SK-N-DZ (cell line): ENCODE data around the gene SLC20A1.
A peak's percentile ranks its signal among the peaks of the same experiment; 100 is the strongest.
"Not testable (repeated sequence)": the region's sequence is repeated elsewhere in the genome, so short reads cannot be mapped to it uniquely, and the experiment has no call there.

Experiments
- DNase-seq: peaks from one replicate; pipeline ENCODE4 v3.0.0-alpha.2; 2015; ENCODE audit warnings: low spot score

The SLC20A1 gene

GRCh38 chr2:112682101-112682500 lies 36.4 kb downstream of the SLC20A1 start:
- no peak for DNase-seq

GRCh38 chr2:112683550-112684414 lies 38.0 kb downstream of the SLC20A1 start:
- peak; percentile 29 for DNase-seq

- DNase-seq = no peak
These were observed 38.7 kb downstream of the SLC20A1 start for GRCh38 chr2:112684415-112684775.

DNA sequence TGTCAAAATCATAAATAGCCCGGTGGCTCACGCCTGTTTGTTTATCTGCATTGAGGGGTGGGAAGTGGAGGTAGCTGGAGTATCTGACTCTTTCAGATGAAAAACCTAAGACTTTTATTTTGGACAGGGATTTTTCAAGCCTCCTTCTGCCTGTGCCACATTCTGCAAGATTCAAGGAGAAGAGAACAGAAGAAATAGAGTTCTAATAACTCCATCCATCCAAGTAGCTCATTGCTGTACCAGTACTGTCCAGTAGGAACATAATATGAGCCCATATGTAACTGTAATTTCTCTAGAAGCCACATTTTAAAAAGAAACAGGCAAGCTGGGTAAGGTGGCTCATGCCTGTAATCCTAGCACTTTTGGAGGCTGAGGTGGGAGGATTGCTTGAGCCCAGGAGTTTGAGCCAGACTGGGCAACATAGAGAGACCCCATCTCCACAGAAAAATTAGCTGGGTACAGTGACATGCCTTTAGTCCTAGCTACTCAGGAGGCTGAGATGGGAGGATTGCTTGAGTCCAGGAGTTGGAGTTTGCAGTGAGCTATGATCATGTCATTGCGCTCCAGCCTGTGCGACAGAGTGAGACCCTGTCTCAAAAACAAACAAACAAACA lies 39.6 kb downstream of the SLC20A1 start:
- no peak for DNase-seq

- no peak for DNase-seq
These were observed 40.8 kb downstream of the SLC20A1 start for GRCh38 chr2:112686348-112687217.

- no peak for DNase-seq
These were observed 41.8 kb downstream of the SLC20A1 start for GRCh38 chr2:112687522-112687921.

DNA sequence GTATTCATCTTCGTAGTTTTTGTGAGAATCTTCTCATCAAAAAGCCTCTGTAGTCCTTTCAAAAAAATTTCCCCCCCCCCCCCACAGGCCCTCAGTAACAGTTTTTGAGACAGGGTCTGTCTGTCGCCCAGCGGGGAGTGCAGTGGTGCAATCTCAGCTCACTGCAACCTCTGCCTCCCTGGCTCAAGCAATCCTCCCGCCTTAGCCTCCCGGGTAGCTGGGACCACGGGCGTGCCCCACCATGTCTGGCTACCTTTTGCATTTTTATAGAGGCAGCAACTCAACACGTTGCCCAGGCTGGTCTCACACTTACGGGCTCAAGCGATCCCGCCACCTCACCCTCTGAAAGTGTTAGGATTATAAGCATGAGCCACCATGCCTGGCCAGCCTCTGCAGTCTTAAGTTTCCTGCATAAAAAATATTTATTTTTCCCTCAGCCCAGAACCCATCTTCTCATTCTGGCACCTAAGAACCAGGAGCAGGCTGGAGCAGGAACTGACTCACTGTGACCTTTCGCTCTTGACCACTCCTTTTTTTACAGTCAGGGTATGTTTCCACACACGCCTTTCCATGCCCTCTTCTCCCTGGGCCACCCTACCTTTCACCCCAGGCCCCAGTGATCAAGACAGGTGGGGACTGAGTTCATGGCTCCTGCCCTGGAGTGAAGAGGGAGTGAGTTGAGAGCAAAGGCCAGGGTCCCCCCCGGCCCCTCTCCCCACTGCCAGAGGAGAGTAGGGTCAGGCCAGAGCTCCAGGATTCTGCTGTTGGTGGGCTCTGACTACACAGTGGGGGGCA lies 42.5 kb downstream of the SLC20A1 start:
- DNase-seq = no peak

DNA sequence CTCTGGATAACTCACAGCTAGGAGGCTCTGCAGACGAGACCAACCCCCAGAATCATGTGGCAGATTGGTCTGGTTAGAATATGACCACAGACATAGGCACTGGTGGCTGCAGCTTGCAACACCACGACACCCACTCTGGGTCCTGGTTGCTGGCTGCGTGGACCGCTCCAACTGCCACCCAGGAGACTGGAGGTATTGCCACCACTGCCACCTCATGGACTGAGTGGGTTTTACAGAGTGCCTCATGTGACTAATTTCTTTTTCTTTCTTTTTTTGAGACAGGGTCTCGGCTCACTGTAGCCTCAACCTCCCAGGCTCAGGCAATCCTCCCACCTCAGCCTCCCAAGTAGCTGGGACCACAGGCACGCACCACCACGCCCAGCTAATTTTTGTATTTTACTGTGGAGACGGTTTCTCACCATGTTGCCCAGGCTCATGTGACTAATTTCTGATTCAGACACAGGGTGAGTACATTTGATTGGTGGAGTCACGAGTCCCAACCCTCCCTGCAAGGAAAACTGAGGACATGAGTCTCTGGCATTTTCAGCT lies 45.2 kb downstream of the SLC20A1 start:
- DNase-seq = peak; percentile 56

GRCh38 chr2:112691881-112692281 lies 46.1 kb downstream of the SLC20A1 start:
- no peak for DNase-seq

DNA sequence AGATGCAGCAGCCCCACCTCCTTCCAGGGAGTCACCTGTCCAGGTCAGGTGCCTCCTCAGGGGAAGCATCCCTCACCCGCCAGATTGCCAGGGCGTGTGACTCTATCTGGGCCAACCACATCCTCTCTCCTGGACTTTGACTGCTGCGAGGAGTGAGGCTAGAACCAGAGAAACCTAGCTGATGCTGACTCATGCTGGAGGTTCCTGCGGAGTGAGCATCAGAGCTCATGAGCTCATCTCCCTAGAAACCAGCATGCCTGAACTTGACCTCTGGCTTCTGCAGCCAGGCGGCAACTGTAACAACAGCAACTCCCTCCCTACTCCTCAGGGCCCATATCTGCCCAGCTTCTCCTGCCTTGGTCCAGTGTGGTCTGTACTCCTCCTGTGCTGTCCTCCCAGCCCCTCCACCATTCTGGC lies 46.8 kb downstream of the SLC20A1 start:
- no peak for DNase-seq

DNA sequence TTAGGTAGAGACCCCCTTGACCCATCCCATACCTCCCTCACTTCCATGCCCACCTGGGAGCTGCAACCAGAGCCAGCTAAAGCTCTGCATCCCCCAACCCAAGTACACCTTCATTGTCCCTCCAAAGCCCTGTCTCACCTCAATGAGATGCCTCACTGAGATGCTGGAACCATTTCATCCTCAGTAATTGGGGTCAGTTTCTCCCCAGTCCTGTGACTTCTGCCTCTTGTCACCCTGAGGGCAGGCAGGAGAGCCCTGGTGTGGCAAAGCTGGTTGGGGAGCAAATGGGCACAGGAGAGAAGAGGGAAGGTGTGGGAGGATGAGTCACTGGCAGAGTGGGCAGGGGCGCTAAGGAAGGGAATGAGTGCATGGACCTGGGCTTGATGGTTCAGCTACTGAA lies 47.2 kb downstream of the SLC20A1 start:
- no peak for DNase-seq

DNA sequence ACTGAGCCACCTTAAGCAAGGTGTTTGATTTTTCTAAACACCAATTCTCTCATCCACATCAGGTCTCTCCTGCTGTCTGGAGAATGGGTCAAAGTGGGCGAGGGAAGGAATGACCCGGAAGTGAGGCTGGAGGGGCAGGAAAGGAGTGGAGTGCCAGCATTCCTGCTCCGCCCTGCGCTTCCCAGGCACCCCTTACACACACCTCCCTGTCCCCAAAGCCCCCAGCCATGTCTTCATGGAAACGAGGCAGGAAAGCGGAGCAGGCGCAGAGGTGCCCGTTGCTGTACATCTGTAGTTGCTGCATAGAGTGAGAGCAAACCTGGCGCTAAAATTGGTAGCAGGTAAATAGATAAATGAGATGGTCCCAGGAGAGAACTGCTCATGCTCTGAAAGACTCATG lies 47.9 kb downstream of the SLC20A1 start:
- DNase-seq = no peak

DNA sequence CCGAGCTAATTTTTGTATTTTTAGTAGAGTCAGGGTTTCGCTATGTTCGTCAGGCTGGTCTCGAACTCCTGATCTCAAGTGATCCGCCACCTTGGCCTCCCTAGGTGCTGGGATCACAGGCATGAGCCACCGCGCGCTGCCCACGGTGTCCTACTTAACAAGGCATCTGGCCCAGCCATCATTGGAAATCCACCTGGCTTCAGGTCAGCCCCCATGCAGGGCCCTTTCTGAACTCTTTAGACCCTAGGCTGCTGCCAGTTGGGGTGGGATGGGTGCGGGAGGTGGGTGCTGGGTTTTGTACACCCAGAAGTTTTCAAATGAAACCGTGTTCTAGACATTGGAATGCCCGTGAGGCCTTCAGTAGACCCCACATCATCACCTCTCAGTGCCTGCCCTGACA lies 48.4 kb downstream of the SLC20A1 start:
- no peak for DNase-seq

- no peak for DNase-seq
These were observed 53.2 kb downstream of the SLC20A1 start for GRCh38 chr2:112698834-112699515.

DNA sequence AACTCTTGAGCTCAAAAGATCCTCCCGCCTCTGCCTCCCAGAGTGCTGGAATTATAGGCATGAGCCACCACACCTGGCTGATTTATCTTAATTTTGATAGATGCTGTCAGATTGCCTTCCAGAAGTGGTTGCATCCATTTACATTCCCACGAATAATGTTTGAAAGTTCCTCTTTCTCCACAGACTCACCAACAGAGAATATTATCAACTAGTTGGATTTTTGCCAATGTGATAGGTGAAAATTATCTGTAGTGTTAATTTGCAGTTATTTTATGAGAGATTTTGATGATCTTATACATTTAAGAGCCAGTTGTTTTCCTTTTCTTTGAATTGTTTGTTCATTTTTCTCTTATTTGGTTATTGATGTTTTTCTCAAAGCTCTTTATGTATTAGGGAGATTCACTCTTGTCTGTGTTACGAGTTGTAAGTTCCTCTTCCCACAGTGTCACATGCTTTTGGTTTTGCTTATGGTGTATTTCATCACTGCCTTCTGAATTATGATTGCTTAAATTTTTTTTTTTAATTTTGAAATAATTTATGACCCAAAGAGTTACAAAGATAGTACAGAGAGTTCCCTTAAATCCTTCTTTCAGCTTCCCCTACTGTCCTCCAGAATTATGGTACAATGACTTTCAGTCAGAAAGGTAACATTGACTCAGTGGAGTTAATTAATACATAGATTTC lies 54.4 kb downstream of the SLC20A1 start:
- DNase-seq = no peak

DNA sequence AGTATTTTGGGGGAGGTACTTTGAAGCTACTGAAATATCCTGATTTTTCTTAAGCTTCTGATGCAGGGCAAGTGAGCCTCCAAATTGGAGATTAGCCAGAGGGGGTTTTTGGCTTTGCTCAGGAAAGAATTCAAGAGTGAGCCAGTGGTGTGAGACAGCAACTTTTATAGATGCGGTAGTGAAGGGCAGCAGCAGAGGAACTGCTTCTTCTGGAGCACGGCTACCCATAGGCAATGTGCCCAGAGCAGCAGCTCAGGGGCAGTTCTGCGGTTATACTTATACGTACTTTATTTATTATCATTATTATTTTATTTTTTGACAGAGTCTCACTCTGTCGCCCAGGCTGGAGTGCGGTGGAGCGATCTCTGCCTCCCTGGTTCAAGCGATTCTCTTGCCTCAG lies 55.3 kb downstream of the SLC20A1 start:
- DNase-seq = no peak

GRCh38 chr2:112703684-112704083 lies 57.9 kb downstream of the SLC20A1 start:
- no peak for DNase-seq

GRCh38 chr2:112705575-112705974 lies 59.8 kb downstream of the SLC20A1 start:
- no peak for DNase-seq

DNA sequence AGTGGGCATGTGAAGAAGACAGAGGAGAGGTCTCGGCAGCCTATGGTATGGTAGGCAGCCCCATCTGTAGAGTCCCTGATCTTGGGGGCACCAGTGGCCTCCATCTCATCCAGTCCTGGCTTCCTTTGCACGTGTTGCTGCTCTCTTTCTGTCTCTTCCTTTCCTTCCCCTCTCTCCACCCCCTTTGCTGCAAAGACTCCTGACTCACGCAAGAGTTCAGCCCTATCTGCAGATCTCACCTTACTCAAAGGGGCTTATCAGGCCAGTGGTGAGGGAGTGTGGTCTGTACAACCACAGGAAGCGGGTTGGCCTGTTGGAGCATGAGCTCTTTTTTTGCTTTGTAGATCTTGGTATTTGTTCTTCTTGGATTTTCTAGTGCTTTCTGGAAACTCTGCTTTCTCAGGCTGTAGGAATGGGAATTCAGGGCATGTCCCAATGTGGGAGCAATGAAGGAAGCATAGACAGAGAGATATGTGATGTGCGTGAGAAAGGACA lies 60.5 kb downstream of the SLC20A1 start:
- peak; percentile 32 for DNase-seq

DNA sequence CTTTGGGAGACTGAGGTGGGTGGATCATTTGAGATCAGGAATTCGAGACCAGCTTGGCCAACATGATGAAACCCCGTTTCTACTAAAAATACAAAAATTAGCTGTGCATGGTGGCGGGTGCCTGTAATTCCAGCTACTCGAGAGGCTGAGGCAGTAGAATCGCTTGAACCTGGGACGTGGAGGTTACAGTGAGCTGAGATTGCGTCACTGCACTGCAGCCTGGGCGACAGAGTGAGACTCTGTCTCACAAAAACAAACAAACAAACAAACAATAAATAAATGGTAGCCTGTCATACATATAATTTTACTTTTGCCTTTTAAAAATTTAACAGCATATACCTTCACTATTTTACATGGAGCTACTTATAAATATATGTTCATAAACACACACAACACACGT lies 61.2 kb downstream of the SLC20A1 start:
- not testable (repeated sequence) for DNase-seq
